HCT116 (cell line): ENCODE results near the gene TMEM44. TPM values are rescaled to one million over a fixed set of nuclear protein-coding genes. Genes with fewer than 3 reads are reported as not detected.

Source experiments
- ATAC-seq: fragments of 200-7000 bp; cut with Tn5 transposase; 2 replicates; pipeline ENCODE4 v1.9.1; 2020; ENCODE audit warnings: mild to moderate bottlenecking, moderate library complexity
- BruUV-seq: library from RNA; stranded (reverse); fragments of 400-500 nt; replicated peaks from 2 replicates; lab custom pipeline; 2021; lab: Mats Ljungman, UMichigan
- CTCF ChIA-PET: fragments of 300-600 bp; sonication (Branson Sonifier 250); formaldehyde crosslinking; loops from one replicate; lab custom pipeline; 2021; ENCODE audit warnings: antibody characterized with exemption; lab: Charles Lee
- POLR2A ChIA-PET: fragments of 300-600, 350-600 bp; sonication (Branson Sonifier 250); formaldehyde crosslinking; loops from one replicate; lab custom pipeline; 2021; ENCODE audit warnings: antibody characterized with exemption; lab: Charles Lee
- RAD21 ChIA-PET, 2 experiments: fragments of 300-600 bp; sonication (Branson Sonifier 250); formaldehyde crosslinking; loops; one replicate each; lab custom pipeline; 2023; ENCODE audit warnings: low total read pairs in 2 of 2; ENCODE audit not compliant: uncharacterized antibody in 2 of 2, unreplicated experiment in 2 of 2, low non-redundant PET in 1 of 2; lab: Charles Lee
- DNase-seq: peaks from one replicate; pipeline ENCODE4 v3.0.0-alpha.2; 2010; ENCODE audit warnings: low read depth, low spot score
- H2AFZ ChIP-seq: fragments of 200-600 bp; shearing (Covaris generic), sonication (generic); 2 replicates; pipeline ENCODE4 v1.6.1; 2017; ENCODE audit warnings: low read depth, mixed run types, mixed read lengths, antibody characterized with exemption, low read length; ENCODE audit not compliant: poor library complexity, severe bottlenecking
- H3K27ac ChIP-seq: 2 replicates; pipeline ENCODE4 v1.5.1; 2012; ENCODE audit warnings: low read depth, low read length
- H3K27me3 ChIP-seq: fragments of 200-600 bp; sonication (generic); 2 replicates; pipeline ENCODE4 v1.6.1; 2016; ENCODE audit warnings: mixed run types, low read length, mixed read lengths; ENCODE audit not compliant: insufficient read depth
- H3K36me3 ChIP-seq, 2 experiments: fragments of 200-500 bp in 1 of 2; fragments of 200-600 bp in 1 of 2; sonication (Bioruptor generic) in 1 of 2; sonication (generic) in 1 of 2; 2 replicates each; pipeline versions ENCODE4 v1.5.1 to v1.6.1; 2014 to 2016; ENCODE audit warnings: low read length in 2 of 2, inconsistent platforms in 1 of 2, mixed read lengths in 1 of 2, mixed run types in 1 of 2; ENCODE audit not compliant: insufficient read depth in 2 of 2, control insufficient read depth in 1 of 2
- H3K4me1 ChIP-seq, 2 experiments: fragments of 200-600 bp in 1 of 2; sonication (generic) in 1 of 2; 2 replicates each; pipeline versions ENCODE4 v1.5.1 to v1.6.1; 2012 to 2017; ENCODE audit warnings: low read length in 2 of 2, inconsistent platforms in 1 of 2, mild to moderate bottlenecking in 1 of 2, mixed read lengths in 1 of 2, mixed run types in 1 of 2, moderate library complexity in 1 of 2; ENCODE audit not compliant: insufficient read depth in 2 of 2, control insufficient read depth in 1 of 2
- H3K4me2 ChIP-seq: fragments of 200-600 bp; sonication (generic); 2 replicates; pipeline ENCODE4 v1.6.1; 2017; ENCODE audit warnings: mixed run types, low read length, mixed read lengths
- H3K4me3 ChIP-seq, 2 experiments: fragments of 200-600 bp in 1 of 2; sonication (generic) in 1 of 2; replicated peaks in 1 of 2; 2 replicates each; pipeline ENCODE4 v1.5.1; 2011 to 2016; ENCODE audit warnings: low read length in 2 of 2, control low read depth in 1 of 2, low read depth in 1 of 2, mild to moderate bottlenecking in 1 of 2, mixed read lengths in 1 of 2, mixed run types in 1 of 2
- H3K79me2 ChIP-seq: fragments of 200-600 bp; sonication (generic); 2 replicates; pipeline ENCODE4 v1.6.1; 2017; ENCODE audit warnings: mild to moderate bottlenecking, mixed run types, low read length, moderate library complexity, mixed read lengths; ENCODE audit not compliant: insufficient read depth
- H3K9ac ChIP-seq: fragments of 200-600 bp; sonication (generic); 2 replicates; pipeline ENCODE4 v1.6.1; 2016; ENCODE audit warnings: low read length, mixed read lengths
- H3K9me2 ChIP-seq: fragments of 200-600 bp; sonication (generic), shearing (Covaris generic); 2 replicates; pipeline ENCODE4 v1.6.1; 2017; ENCODE audit warnings: mixed run types, mild to moderate bottlenecking, moderate library complexity; ENCODE audit not compliant: insufficient read depth
- H3K9me3 ChIP-seq, 2 experiments: fragments of 200-500 bp in 1 of 2; fragments of 200-600 bp in 1 of 2; sonication (Bioruptor generic) in 1 of 2; sonication (generic) in 1 of 2; 2 replicates each; pipeline ENCODE4 v1.6.1; 2014 to 2017; ENCODE audit warnings: low read length in 2 of 2, mixed read lengths in 2 of 2, inconsistent platforms in 1 of 2, low read depth in 1 of 2, mild to moderate bottlenecking in 1 of 2, mixed run types in 1 of 2, moderate library complexity in 1 of 2; ENCODE audit not compliant: control insufficient read depth in 1 of 2, insufficient read depth in 1 of 2
- H4K20me1 ChIP-seq: fragments of 200-600 bp; sonication (generic), shearing (Covaris generic); 2 replicates; pipeline ENCODE4 v1.6.1; 2017; ENCODE audit warnings: mixed run types, mild to moderate bottlenecking, moderate library complexity; ENCODE audit not compliant: insufficient read depth
- CBX3 ChIP-seq: IDR thresholded peaks from 2 replicates; pipeline ENCODE4 v1.6.1; 2012; ENCODE audit warnings: low read depth
- CTCF ChIP-seq, 3 experiments: fragments of 200-600 bp in 1 of 3; sonication (generic) in 1 of 3; IDR thresholded peaks in 2 of 3; conservative IDR thresholded peaks in 1 of 3; 2 replicates each; pipeline ENCODE4 v1.5.1; 2012 to 2017; ENCODE audit warnings: low read depth in 2 of 3, low read length in 2 of 3, antibody characterized with exemption in 1 of 3, borderline replicate concordance in 1 of 3, control low read depth in 1 of 3, mild to moderate bottlenecking in 1 of 3, mixed read lengths in 1 of 3, mixed run types in 1 of 3, moderate library complexity in 1 of 3; ENCODE audit not compliant: insufficient read depth in 1 of 3
- ELF1 ChIP-seq: IDR thresholded peaks from 2 replicates; pipeline ENCODE4 v1.6.1; 2012; ENCODE audit warnings: low read depth, borderline replicate concordance
- RAD21 ChIP-seq: IDR thresholded peaks from 2 replicates; pipeline ENCODE4 v1.6.1; 2012; ENCODE audit warnings: low read depth, mild to moderate bottlenecking
- SIN3A ChIP-seq: IDR thresholded peaks from 2 replicates; pipeline ENCODE4 v1.6.1; 2012; ENCODE audit warnings: low read depth
- SP1 ChIP-seq: IDR thresholded peaks from 2 replicates; pipeline ENCODE4 v1.6.1; 2012; ENCODE audit warnings: low read depth
- SRF ChIP-seq: IDR thresholded peaks from 2 replicates; pipeline ENCODE4 v1.6.1; 2012; ENCODE audit warnings: low read depth
- ZFX ChIP-seq: fragments of 450-650 bp; IDR thresholded peaks from 2 replicates; pipeline ENCODE4 v1.6.1; 2017
- ZNF274 ChIP-seq: fragments of 200-500 bp; sonication (Bioruptor generic); IDR thresholded peaks from 2 replicates; pipeline ENCODE4 v1.6.1; 2014; ENCODE audit warnings: mild to moderate bottlenecking, low read depth, low read length, inconsistent platforms
- intact Hi-C: fragments of 100-400 bp; cut with micrococcal nuclease; formaldehyde crosslinking; loops from 2 replicates; pipeline ENCODE4 v1.10.0; 2022
- total RNA-seq: library from RNA; stranded (reverse); gene quantifications from one replicate; pipeline ENCODE4 v1.2.1, GENCODE V29; 2021; ENCODE audit not compliant: unreplicated experiment
- TF ChIP-seq, protein P1 (sequence below): IDR thresholded peaks from 2 replicates; pipeline ENCODE4 v1.6.1; 2012

The TMEM44 gene
- total RNA-seq, 1 experiment from 2014 or later = 30.3 TPM

DNA sequence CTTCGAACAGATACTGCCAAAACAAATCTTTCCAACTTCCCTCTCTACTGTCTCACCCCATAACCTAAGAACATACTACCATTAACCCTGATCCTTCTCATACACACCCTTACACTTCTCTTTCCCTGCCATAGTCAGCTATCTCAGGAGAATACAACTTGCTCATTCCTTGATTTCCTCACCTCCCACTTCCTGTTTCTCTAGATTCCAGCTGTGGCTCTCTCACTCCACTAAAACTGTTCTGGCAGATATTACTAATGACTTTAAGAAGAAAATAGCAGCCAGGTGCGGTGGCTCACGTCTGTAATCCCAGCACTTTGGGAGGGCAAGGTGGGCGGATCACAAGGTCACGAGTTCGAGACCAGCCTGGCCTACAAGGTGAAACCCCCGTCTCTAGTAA, 34.1 kb upstream of the TMEM44 start:
- RAD21 ChIA-PET = no interaction called here
- TF ChIP-seq RAD21 = no peak
- no peak for TF ChIP-seq ELF1
- no peak for TF ChIP-seq ZFX
- no peak for TF ChIP-seq ZNF274
- no peak for TF ChIP-seq SIN3A
- TF ChIP-seq, protein P1, sequence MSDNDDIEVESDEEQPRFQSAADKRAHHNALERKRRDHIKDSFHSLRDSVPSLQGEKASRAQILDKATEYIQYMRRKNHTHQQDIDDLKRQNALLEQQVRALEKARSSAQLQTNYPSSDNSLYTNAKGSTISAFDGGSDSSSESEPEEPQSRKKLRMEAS = no peak
- TF ChIP-seq CBX3 = no peak
- TF ChIP-seq SP1 = no peak
- TF ChIP-seq CTCF (IDR thresholded peaks at IDR 0.05 in 2 of 3, conservative IDR thresholded peaks at IDR 0.05 in 1 of 3; ENCODE audit: borderline replicate concordance in 1 of 3, insufficient read depth in 1 of 3, low read depth in 2 of 3, low read length in 2 of 3) = no peak
- TF ChIP-seq SRF = no peak
- DNase-seq (no peak), ATAC-seq (no peak)
- POLR2A ChIA-PET = no interaction called here
- intact Hi-C loops = no loop called here
- Histone ChIP-seq H4K20me1 (peaks cover 12% of the 10 kb centered on the region; the same call in 1 of the 2 replicates), H3K4me1 (peaks cover 7 to 12% of the 10 kb centered on the region in 2 experiments; a peak in 3 of 4 replicates), H3K9me2 (no peaks in the 10 kb centered on the region), H3K79me2 (peaks cover 56% of the 10 kb centered on the region), H3K27ac (no peak overlapping the region), H3K27me3 (no peaks in the 10 kb centered on the region), H3K4me2 (no peak overlapping the region), H3K9me3 (no peaks in the 10 kb centered on the region), H2AFZ (no peak overlapping the region), H3K4me3 (no peak overlapping the region), H3K9ac (no peak overlapping the region), H3K36me3 (peaks cover 25 to 29% of the 10 kb centered on the region in 2 experiments; a peak in 3 of 4 replicates)
- CTCF ChIA-PET = no interaction called here
- no TSS peak for BruUV-seq
